Suppressor macrophage treated with lipopolysaccharide for 4 hours (primary cell): ENCODE results near the gene TRERF1.

Experiments
- DNase-seq: peaks from one replicate; pipeline ENCODE4 v3.0.0-alpha.2; 2020

The TRERF1 gene

GRCh38 chr6:42366011-42366705 lies 85.6 kb downstream of the TRERF1 start:
- no peak for DNase-seq

GRCh38 chr6:42365021-42365420 lies 86.7 kb downstream of the TRERF1 start:
- no peak for DNase-seq

GRCh38 chr6:42363926-42364849 lies 87.5 kb downstream of the TRERF1 start:
- peak; percentile 27 for DNase-seq

- no peak for DNase-seq
Measured at GRCh38 chr6:42361036-42361435, 90.7 kb downstream of the TRERF1 start.

GRCh38 chr6:42359021-42359420 lies 92.7 kb downstream of the TRERF1 start:
- DNase-seq, result no peak

GRCh38 chr6:42355416-42355815 lies 96.3 kb downstream of the TRERF1 start:
- no peak for DNase-seq

- DNase-seq, result no peak
Measured at GRCh38 chr6:42354702-42355101, 97.0 kb downstream of the TRERF1 start.

GRCh38 chr6:42352856-42353564 lies 98.7 kb downstream of the TRERF1 start:
- DNase-seq, result no peak

GRCh38 chr6:42350911-42351310 lies 100.8 kb downstream of the TRERF1 start:
- no peak for DNase-seq

- DNase-seq, result no peak
Measured at GRCh38 chr6:42349753-42350511, 101.8 kb downstream of the TRERF1 start.

GRCh38 chr6:42347456-42347855 lies 104.3 kb downstream of the TRERF1 start:
- no peak for DNase-seq

GRCh38 chr6:42345696-42346416 lies 105.9 kb downstream of the TRERF1 start:
- no peak for DNase-seq

- DNase-seq, result no peak
Measured at GRCh38 chr6:42344756-42345155, 107.0 kb downstream of the TRERF1 start.

GRCh38 chr6:42341771-42342553 lies 109.8 kb downstream of the TRERF1 start:
- no peak for DNase-seq

- DNase-seq, result no peak
Measured at GRCh38 chr6:42341221-42341620, 110.5 kb downstream of the TRERF1 start.

GRCh38 chr6:42340511-42340910 lies 111.2 kb downstream of the TRERF1 start:
- no peak for DNase-seq

- DNase-seq, result no peak
Measured at GRCh38 chr6:42339991-42340401, 111.7 kb downstream of the TRERF1 start.

GRCh38 chr6:42338744-42339222 lies 112.9 kb downstream of the TRERF1 start:
- peak; percentile 16 for DNase-seq

GRCh38 chr6:42337985-42338743 lies 113.6 kb downstream of the TRERF1 start:
- DNase-seq, result no peak

- DNase-seq, result no peak
Measured at GRCh38 chr6:42336431-42336830, 115.3 kb downstream of the TRERF1 start.
